Tibial nerve (tissue), 4 donors: ENCODE results near the gene LAMTOR4. TPM values are rescaled to one million over a fixed set of nuclear protein-coding genes. Genes with fewer than 3 reads are reported as not detected.

ENCODE experiments used
- DNase-seq, 2 donors: peaks; one replicate each; pipeline ENCODE4 v3.0.0-alpha.2; 2019; ENCODE audit warnings: low spot score in 2 of 2
- H3K27ac ChIP-seq, 4 donors: fragments of 200-600 bp; sonication (generic) in 3 of 4; one replicate each; pipeline ENCODE4 v1.5.1; 2017 to 2019; ENCODE audit warnings: mild to moderate bottlenecking in 1 of 4
- H3K27me3 ChIP-seq, 2 donors: fragments of 200-600 bp; sonication (generic) in 1 of 2; one replicate each; pipeline versions ENCODE4 v1.5.1 to v1.6.0; 2017 to 2019
- H3K36me3 ChIP-seq, 3 donors: fragments of 200-600 bp; sonication (generic); one replicate each; pipeline ENCODE4 v1.5.1; 2018 to 2019
- H3K4me1 ChIP-seq, 4 donors: fragments of 200-600 bp; sonication (generic) in 3 of 4; one replicate each; pipeline ENCODE4 v1.5.1; 2017 to 2019
- H3K4me3 ChIP-seq, 4 donors: fragments of 200-600 bp; sonication (generic) in 3 of 4; one replicate each; pipeline ENCODE4 v1.5.1; 2017 to 2019; ENCODE audit warnings: mild to moderate bottlenecking in 1 of 4, moderate library complexity in 1 of 4
- H3K9me3 ChIP-seq, 4 donors: fragments of 200-600 bp; sonication (generic) in 3 of 4; one replicate each; pipeline ENCODE4 v1.5.1; 2017 to 2019
- EP300 ChIP-seq, 2 donors: sonication (generic); formaldehyde crosslinking; IDR thresholded peaks; one replicate each; pipeline ENCODE4 v1.6.1; 2017; ENCODE audit warnings: antibody characterized with exemption in 2 of 2, mild to moderate bottlenecking in 1 of 2
- POLR2A ChIP-seq, 2 donors: fragments of 450-650 bp; IDR thresholded peaks; one replicate each; pipeline ENCODE4 v1.6.1; 2017; ENCODE audit warnings: antibody characterized with exemption in 2 of 2, mild to moderate bottlenecking in 2 of 2, moderate library complexity in 2 of 2
- WGBS, 2 donors: methylation state at CpG; one replicate each; pipeline ENCODE4 v1.1.5; 2018; 5-methylcytosine and 5-hydroxymethylcytosine counted together
- total RNA-seq, 4 donors: library from RNA; depleted of rRNA; stranded (reverse); fragments of >200 nt; gene quantifications; one replicate each; pipeline ENCODE4 v1.1.0, GENCODE V29; 2016
- TF ChIP-seq, protein P1 (sequence below), 5 experiments: fragments of 200-600 bp in 3 of 5; fragments of 450-650 bp in 2 of 5; sonication (generic) in 3 of 5; IDR thresholded peaks; one replicate each; pipeline ENCODE4 v1.5.1; 2016 to 2019; ENCODE audit warnings: antibody characterized with exemption in 5 of 5, mild to moderate bottlenecking in 3 of 5, moderate library complexity in 2 of 5

LAMTOR4 gene
- total RNA-seq, 4 donors from 2014 or later, result 226 to 312 (median 252) TPM

DNA sequence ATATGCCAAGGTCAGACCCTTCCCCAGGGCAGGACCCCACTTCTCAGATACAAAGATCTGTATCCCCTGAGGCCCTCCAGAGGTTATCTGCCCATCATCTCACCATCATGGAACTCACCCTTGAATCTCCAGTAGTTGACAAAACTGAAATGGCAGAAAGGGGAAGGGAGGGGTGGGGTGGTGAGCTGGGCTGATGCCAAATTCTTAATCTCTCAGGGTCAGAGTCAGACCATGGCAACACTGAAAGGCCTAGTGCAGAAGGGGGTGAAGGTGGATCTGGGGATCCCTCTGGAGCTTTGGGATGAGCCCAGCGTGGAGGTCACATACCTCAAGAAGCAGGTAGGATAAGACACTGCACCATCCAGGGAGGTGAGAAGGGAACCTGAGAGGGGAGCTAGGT lies 26.1 kb upstream of the LAMTOR4 start:
- Histone ChIP-seq H3K4me1 (peaks cover 0 to 46% (median 27%) of the 10 kb centered on the region in 4 donors), H3K4me3 (no peak overlapping the region), H3K27ac (no peak overlapping the region), H3K27me3 (no peaks in the 10 kb centered on the region), H3K36me3 (peaks cover 0 to 34% (median 0%) of the 10 kb centered on the region in 3 donors), H3K9me3 (no peaks in the 10 kb centered on the region)
- whole genome bisulfite sequencing, 2 donors, result 67 to 95% methylated on average over 1 of the region's 1 CpG
- no peak for DNase-seq
- TF ChIP-seq, protein P1, sequence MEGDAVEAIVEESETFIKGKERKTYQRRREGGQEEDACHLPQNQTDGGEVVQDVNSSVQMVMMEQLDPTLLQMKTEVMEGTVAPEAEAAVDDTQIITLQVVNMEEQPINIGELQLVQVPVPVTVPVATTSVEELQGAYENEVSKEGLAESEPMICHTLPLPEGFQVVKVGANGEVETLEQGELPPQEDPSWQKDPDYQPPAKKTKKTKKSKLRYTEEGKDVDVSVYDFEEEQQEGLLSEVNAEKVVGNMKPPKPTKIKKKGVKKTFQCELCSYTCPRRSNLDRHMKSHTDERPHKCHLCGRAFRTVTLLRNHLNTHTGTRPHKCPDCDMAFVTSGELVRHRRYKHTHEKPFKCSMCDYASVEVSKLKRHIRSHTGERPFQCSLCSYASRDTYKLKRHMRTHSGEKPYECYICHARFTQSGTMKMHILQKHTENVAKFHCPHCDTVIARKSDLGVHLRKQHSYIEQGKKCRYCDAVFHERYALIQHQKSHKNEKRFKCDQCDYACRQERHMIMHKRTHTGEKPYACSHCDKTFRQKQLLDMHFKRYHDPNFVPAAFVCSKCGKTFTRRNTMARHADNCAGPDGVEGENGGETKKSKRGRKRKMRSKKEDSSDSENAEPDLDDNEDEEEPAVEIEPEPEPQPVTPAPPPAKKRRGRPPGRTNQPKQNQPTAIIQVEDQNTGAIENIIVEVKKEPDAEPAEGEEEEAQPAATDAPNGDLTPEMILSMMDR (IDR thresholded peaks at IDR 0.05), result no peak
- TF ChIP-seq POLR2A (IDR thresholded peaks at IDR 0.05) (no peak), EP300 (IDR thresholded peaks at IDR 0.05) (no peak)

DNA sequence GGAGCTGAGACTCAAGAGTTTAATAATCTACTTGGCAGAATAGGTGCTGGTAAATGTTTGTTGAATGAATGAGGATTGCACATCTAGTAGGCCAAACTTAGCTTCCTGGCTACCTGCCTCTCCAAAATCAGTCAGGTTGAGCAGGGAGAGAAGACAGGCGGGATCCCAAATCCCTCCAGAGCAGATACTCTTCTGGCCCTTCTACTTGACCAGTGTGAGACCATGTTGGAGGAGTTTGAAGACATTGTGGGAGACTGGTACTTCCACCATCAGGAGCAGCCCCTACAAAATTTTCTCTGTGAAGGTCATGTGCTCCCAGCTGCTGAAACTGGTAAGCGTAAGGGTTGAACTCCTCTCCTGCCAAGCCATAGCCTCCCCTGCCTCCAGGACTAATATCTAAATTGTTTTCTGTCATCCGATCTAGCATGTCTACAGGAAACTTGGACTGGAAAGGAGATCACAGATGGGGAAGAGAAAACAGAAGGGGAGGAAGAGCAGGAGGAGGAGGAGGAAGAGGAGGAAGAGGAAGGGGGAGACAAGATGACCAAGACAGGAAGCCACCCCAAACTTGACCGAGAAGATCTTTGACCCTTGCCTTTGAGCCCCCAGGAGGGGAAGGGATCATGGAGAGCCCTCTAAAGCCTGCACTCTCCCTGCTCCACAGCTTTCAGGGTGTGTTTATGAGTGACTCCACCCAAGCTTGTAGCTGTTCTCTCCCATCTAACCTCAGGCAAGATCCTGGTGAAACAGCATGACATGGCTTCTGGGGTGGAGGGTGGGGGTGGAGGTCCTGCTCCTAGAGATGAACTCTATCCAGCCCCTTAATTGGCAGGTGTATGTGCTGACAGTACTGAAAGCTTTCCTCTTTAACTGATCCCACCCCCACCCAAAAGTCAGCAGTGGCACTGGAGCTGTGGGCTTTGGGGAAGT lies 24.2 kb upstream of the LAMTOR4 start:
- peaks cover 0 to 44% (median 24%) of the 10 kb centered on the region in 4 donors for H3K4me1 ChIP-seq
- no peak overlapping the region for H3K4me3 ChIP-seq
- H3K27me3 ChIP-seq, result no peaks in the 10 kb centered on the region
- 71 to 77% methylated on average over 4 of the region's 4 CpGs for WGBS, 2 donors
- peak overlapping the region in 1 of 4 donors; percentile 25 for H3K27ac ChIP-seq
- no peak for DNase-seq
- H3K36me3 ChIP-seq, result peaks cover 0 to 34% (median 0%) of the 10 kb centered on the region in 3 donors
- H3K9me3 ChIP-seq, result no peaks in the 10 kb centered on the region
- TF ChIP-seq, protein P1 (IDR thresholded peaks at IDR 0.05), result no peak
- TF ChIP-seq EP300 (IDR thresholded peaks at IDR 0.05) (no peak), POLR2A (IDR thresholded peaks at IDR 0.05) (no peak)

DNA sequence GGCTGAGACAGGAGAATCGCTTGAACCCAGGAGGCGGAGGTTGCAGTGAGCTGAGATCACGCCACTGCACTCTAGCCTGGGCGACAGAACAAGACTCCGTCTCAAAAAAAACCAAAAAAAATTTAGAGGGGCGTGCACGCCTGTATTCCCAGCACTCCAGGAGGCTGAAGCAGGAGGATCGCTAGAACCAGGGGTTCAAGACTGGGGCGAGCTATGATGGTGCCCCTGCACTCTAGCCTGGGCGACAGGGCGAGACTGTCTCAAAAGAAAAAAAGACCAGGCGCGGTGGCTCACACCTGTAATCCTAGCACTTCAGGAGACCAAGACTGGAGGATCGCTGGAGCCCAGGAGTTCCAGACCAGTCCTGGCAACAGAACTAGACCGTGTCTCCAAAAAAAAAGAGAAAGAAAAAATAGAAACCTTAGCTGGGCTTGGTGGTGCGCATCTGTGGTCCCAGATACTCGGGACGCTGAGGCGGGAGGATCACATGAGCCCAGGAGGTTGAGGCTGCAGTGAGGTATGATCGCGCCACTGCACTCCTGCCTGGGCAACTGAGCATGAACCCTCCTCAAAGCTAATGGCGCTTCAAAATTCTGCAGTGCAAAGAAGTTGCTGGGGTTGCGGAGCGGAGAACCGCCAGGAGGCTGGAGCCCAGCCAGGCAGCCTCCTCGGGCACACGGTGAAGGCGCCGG lies 22.3 kb upstream of the LAMTOR4 start:
- TF ChIP-seq, protein P1 (IDR thresholded peaks at IDR 0.05), result no peak
- no peak for TF ChIP-seq EP300 (IDR thresholded peaks at IDR 0.05)
- no peak for TF ChIP-seq POLR2A (IDR thresholded peaks at IDR 0.05)
- Histone ChIP-seq H3K4me3 (peak overlapping the region; percentile 81 to 98 (median 90)), H3K36me3 (peaks cover 0 to 34% (median 0%) of the 10 kb centered on the region in 3 donors), H3K4me1 (peaks cover 0 to 44% (median 19%) of the 10 kb centered on the region in 4 donors), H3K9me3 (no peaks in the 10 kb centered on the region), H3K27ac (peak overlapping the region; percentile 80 to 99 (median 96)), H3K27me3 (no peaks in the 10 kb centered on the region)
- no peak for DNase-seq
- whole genome bisulfite sequencing, 2 donors, result 13 to 24% methylated on average over 22 to 29 of the region's 29 CpGs

DNA sequence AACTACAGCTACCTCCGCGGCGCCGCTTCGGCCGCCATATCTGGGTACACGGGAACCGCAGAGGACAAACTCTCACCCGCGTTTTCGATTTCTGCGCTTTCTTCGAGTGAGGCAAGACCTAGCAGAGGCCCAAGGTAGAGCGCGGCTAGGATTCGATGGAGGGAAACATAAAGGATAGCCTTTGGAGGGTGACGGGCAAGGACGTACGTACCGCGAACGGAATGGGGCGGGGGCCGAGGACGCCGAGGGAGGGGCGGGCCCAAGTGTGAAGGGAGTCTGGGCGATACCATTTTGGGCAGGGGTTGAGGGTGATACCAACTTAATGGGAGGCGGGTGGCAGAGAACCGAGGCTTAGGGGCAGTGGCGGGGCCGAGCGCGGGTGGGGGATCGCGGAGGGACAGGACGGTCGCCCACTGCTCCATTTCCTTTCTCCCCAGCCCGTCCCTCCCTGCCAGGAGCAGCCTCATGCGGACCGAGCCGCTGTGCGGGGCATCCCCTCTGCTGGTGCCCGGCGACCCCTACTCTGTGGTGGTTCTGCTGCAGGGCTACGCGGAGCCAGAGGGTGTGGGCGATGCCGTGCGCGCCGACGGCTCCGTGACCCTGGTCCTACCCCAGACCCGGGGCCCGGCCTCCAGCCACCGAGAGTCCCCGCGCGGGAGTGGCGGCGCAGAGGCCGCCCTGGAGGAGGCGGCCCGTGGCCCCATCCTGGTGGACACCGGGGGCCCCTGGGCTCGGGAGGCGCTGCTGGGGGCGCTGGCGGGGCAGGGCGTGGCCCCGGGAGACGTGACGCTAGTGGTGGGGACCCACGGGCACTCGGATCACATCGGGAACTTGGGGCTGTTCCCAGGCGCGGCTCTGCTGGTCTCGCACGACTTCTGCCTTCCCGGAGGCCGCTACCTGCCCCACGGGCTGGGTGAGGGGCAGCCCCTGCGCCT lies 21.5 kb upstream of the LAMTOR4 start, which contains the start of gene MBLAC1:
TSS of gene MBLAC1 (plus strand) at position 37 of the 935 bp plus-strand sequence. CDS start at position 466, 429 bp downstream.
- peak within 1 kb of the TSS; percentile 80 to 99 (median 96) for H3K27ac ChIP-seq
- 0 to 1% methylated on average over 36 to 56 of the region's 85 CpGs for WGBS, 2 donors
- H3K4me3 ChIP-seq, result peak within 1 kb of the TSS; percentile 81 to 98 (median 90)
- peaks cover 0 to 32% (median 0%) of the 10 kb centered on the region in 3 donors for H3K36me3 ChIP-seq
- no peaks in the 10 kb centered on the region for H3K27me3 ChIP-seq
- peaks cover 0 to 47% (median 19%) of the 10 kb centered on the region in 4 donors for H3K4me1 ChIP-seq
- TF ChIP-seq, protein P1 (IDR thresholded peaks at IDR 0.05), result no peak
- TF ChIP-seq EP300 (IDR thresholded peaks at IDR 0.05) (peak; percentile 39 to 93), POLR2A (IDR thresholded peaks at IDR 0.05) (no peak)
- H3K9me3 ChIP-seq, result no peaks in the 10 kb centered on the region
- DNase-seq, result peak; percentile 83 to 93
